ENCODE data around the gene KCNG3.

GRCh38 chr2:42424033-42424432, 69.7 kb downstream of the KCNG3 start:
- TF ChIP-seq POLR2A (IDR thresholded peaks at IDR 0.05; ENCODE audit: low read length) (no peak), GATA1 (IDR thresholded peaks at IDR 0.05; ENCODE audit: low read depth, low read length) (no peak)

Measured in erythroblast (primary cell).